RWPE1 (cell line): ENCODE data around the gene SLC2A4.

Source experiments
- CTCF ChIA-PET: fragments of 350-600 bp; sonication (Branson Sonifier 250); formaldehyde crosslinking; extraction: SDS; loops from one replicate; lab custom pipeline; 2021; lab: Yijun Ruan, JAX
- POLR2A ChIA-PET: fragments of 400-600 bp; formaldehyde crosslinking; extraction: SDS; loops from one replicate; lab custom pipeline; 2020; ENCODE audit warnings: antibody characterized with exemption; ENCODE audit not compliant: low non-redundant PET; lab: Yijun Ruan, JAX
- DNase-seq: peaks from one replicate; pipeline ENCODE4 v3.0.0; 2012; ENCODE audit warnings: low spot score
- H3K27ac ChIP-seq: fragments of 450-650 bp; 2 replicates; pipeline ENCODE4 v1.5.1; 2017
- TF ChIP-seq, protein P1 (sequence below): fragments of 450-650 bp; conservative IDR thresholded peaks from 2 replicates; pipeline ENCODE4 v1.5.1; 2017; ENCODE audit warnings: low read depth, mild to moderate bottlenecking

Gene SLC2A4

DNA sequence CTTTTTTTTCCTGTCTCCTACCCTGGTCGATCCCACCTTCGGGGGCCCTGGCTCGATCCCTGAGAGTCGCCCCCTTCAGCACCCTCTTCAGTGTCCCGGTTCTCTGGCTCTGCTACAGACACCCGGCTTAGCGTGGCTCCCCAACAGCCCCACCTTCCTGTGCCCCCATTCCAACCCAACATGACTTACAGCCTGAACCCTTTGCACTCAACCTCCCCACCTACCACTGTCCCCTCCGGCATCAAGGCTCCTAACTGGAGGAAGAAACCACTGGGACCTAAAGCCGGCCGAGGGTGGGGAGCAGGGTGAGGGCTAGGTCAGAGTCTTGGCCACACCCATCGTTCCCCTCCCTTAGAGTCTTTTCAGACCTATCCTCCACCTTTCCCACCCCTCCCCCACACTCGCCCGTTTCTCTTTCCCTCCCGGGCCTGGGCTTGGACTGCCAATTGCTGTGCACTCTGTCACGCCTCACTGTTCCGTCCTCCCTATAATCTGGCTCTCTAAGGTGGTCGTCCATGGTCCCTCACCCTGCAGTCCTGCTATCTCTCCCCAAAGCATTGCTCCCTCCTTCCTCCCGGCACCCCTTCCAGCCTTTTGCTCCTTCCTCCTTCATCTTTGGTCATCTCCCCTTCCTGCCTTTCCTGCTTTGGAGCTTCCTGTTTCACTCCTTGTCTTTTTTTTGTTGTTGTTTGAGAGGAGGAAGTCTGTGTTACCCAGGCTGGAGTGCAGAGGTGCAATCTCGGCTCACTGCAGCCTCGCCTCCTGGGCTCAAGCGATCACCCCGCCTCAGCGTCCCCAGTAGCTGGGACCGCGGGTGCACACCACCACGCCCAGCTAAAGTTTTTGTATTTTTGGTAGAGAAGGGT is 18.4 kb upstream of the SLC2A4 start:
- CTCF ChIA-PET: interaction anchor here (0.6 to 1.8 kb wide), 4 partner anchors 33 to 425 kb away, joined by 3 to 5 read pairs (median 4); no protein-coding TSS in a partner anchor
- peak overlapping the region; percentile 40 for H3K27ac ChIP-seq
- TF ChIP-seq, protein P1, sequence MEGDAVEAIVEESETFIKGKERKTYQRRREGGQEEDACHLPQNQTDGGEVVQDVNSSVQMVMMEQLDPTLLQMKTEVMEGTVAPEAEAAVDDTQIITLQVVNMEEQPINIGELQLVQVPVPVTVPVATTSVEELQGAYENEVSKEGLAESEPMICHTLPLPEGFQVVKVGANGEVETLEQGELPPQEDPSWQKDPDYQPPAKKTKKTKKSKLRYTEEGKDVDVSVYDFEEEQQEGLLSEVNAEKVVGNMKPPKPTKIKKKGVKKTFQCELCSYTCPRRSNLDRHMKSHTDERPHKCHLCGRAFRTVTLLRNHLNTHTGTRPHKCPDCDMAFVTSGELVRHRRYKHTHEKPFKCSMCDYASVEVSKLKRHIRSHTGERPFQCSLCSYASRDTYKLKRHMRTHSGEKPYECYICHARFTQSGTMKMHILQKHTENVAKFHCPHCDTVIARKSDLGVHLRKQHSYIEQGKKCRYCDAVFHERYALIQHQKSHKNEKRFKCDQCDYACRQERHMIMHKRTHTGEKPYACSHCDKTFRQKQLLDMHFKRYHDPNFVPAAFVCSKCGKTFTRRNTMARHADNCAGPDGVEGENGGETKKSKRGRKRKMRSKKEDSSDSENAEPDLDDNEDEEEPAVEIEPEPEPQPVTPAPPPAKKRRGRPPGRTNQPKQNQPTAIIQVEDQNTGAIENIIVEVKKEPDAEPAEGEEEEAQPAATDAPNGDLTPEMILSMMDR: no peak
- DNase-seq: peak; percentile 79
- POLR2A ChIA-PET: interaction anchor here (0.6 kb wide), 1 partner anchor 1769 kb away, joined by 3 read pairs; no protein-coding TSS in a partner anchor

DNA sequence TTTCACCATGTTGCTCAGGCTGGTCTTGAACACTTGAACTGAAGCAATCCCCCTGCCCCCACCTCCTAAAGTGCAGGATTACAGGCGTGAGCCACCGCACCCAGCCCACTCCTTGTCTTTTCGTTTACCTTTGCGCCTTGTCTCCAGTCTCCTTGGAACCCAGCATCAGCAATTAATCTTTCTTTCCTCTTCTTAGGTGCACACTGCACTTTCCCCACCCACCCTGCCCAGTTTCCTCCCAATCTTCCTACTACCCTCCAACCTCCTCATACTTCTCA is 17.8 kb upstream of the SLC2A4 start:
- no peak for DNase-seq
- CTCF ChIA-PET: interaction anchor here (0.6 to 0.7 kb wide), 2 partner anchors 32 to 66 kb away, joined by 3 to 5 read pairs; no protein-coding TSS in a partner anchor
- POLR2A ChIA-PET: interaction anchor here (1.1 kb wide), 1 partner anchor 66 kb away, joined by 3 read pairs; no protein-coding TSS in a partner anchor
- TF ChIP-seq, protein P1: no peak
- peak overlapping the region; percentile 40 for H3K27ac ChIP-seq

DNA sequence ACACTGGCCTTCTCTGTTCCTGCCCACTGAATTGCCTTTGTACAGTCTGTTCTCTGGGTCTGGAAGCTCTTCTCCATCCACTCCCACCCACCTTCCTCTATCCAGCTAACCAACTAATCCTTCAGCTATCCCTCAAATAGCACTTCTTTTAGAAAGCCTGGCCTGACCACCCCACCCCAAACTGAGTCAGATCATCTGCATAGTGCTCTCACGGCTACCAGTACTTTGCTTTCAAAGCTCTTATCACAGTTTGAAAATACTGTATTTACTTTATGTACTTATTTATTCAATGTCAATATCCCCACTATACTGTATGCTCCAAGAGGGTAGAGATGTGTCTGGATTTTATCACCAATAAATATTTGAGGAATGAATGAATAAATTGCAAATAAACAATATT is 14.7 kb upstream of the SLC2A4 start:
- no peak overlapping the region for H3K27ac ChIP-seq
- ChIA-PET POLR2A (interaction anchor here (0.7 kb wide), 1 partner anchor 70 kb away, joined by 3 read pairs; the partner anchor contains the start of gene ACAP1), CTCF (interaction anchor here (0.6 kb wide), 1 partner anchor 14 kb away, joined by 4 read pairs; no protein-coding TSS in a partner anchor)
- no peak for DNase-seq
- TF ChIP-seq, protein P1: no peak

DNA sequence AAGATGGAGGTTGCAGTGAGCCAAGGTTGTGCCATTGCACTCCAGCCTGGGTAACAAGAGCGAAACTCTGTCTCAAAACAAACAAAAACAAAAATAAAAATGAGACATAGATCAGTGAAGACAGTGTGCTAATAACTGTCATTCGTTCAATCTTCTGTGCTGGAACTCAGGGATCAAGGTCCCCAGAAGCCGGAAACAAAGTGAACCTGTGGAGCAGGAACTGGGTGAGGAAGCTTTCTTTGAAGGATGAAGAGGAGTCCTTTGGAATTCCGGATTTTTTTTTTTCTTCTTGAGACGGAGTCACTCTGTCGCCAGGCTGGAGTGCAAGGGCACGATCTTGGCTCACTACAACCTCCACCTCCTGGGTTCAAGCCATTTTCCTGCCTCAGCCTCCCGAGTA is 2.1 kb upstream of the SLC2A4 start:
- TF ChIP-seq, protein P1: no peak
- no peak for DNase-seq
- ChIA-PET POLR2A (no interaction called here), CTCF (interaction anchor here (0.6 to 4.4 kb wide), 4 partner anchors 11 to 45 kb away, joined by 3 to 48 read pairs (median 4); partner anchors contain the start of gene DVL2)
- H3K27ac ChIP-seq: peak overlapping the region; percentile 81

DNA sequence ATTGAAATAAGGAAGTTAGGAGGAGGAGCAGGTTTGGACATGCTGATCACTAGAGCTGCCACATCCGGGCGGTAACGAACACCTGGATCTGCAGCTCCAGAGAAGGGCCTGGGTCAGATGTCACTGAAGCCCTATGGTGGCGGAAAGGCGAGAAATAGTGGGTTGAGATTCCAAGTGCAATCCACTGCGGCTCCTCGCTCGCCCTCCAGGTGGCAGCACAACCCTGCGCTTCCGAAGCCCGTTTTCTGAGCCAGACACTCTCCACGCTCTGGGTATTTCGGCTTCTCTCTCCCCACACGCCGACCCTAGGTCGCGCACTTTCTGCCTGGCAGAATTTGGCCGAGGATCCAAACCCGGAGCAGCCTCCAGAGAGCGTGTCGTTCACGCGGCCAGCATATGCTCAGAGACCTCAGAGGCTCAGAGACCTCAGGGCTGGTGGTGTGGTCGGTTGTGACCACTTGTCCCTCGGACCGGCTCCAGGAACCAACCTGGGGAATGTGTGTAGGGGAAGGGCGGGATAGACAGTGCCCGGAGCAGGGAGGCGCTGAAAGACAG is 922 bp upstream of the SLC2A4 start:
- peak overlapping the region; percentile 81 for H3K27ac ChIP-seq
- TF ChIP-seq, protein P1: peak; percentile 93
- ChIA-PET POLR2A (interaction anchor here (0.8 to 1.0 kb wide), 3 partner anchors 13 to 31 kb away, joined by 3 to 5 read pairs (median 4); no protein-coding TSS in a partner anchor), CTCF (interaction anchor here (0.5 to 4.4 kb wide), 9 partner anchors 10 to 92 kb away, joined by 3 to 48 read pairs (median 3); partner anchors contain the start of gene DVL2)
- DNase-seq: peak; percentile 77
